Activated naive CD8-positive, alpha-beta T cell treated with anti-CD3 and anti-CD28 coated beads, Interleukin-2, amount 10 ng/mL, durations not matched to agents 7 days and 5 days (primary cell): ENCODE results near the gene COL11A2. TPM values are rescaled to one million over a fixed set of nuclear protein-coding genes. Genes with fewer than 3 reads are reported as not detected.
"Not testable (repeated sequence)": the region's sequence is repeated elsewhere in the genome, so short reads cannot be mapped to it uniquely, and the experiment has no call there.

Experiments
- ATAC-seq: fragments of 150-1000 bp; cut with Tn5 transposase; one replicate; pipeline ENCODE4 v1.10.0; 2021; ENCODE audit warnings: low read depth, moderate library complexity
- POLR2A ChIA-PET: fragments of 350-600 bp; sonication (Branson Sonifier 250); formaldehyde crosslinking; loops from one replicate; lab custom pipeline; 2021; ENCODE audit warnings: antibody characterized with exemption; lab: Charles Lee
- DNase-seq: peaks from one replicate; pipeline ENCODE4 v3.0.0; 2021
- H3K27ac Mint-ChIP-seq: one replicate; pipeline ENCODE4 v1.8.0; 2022; ENCODE audit warnings: mild to moderate bottlenecking, mixed read lengths
- H3K27me3 Mint-ChIP-seq: one replicate; pipeline ENCODE4 v1.8.0; 2022; ENCODE audit warnings: mild to moderate bottlenecking, moderate library complexity, mixed read lengths
- H3K36me3 Mint-ChIP-seq: one replicate; pipeline ENCODE4 v1.8.0; 2021; ENCODE audit warnings: mild to moderate bottlenecking, mixed read lengths
- H3K4me1 Mint-ChIP-seq: one replicate; pipeline ENCODE4 v1.8.0; 2021; ENCODE audit warnings: mixed read lengths
- H3K4me3 Mint-ChIP-seq: one replicate; pipeline ENCODE4 v1.8.0; 2022; ENCODE audit warnings: mild to moderate bottlenecking, moderate library complexity, mixed read lengths
- H3K9me3 Mint-ChIP-seq: one replicate; pipeline ENCODE4 v1.8.0; 2021; ENCODE audit warnings: mixed read lengths
- total RNA-seq, 2 experiments: library from RNA; stranded (reverse); gene quantifications; one replicate each; pipeline ENCODE4 v1.2.3, GENCODE V29; 2021

The COL11A2 gene
- total RNA-seq, 2 experiments from 2014 or later: 1.00 to 1.1 TPM

DNA sequence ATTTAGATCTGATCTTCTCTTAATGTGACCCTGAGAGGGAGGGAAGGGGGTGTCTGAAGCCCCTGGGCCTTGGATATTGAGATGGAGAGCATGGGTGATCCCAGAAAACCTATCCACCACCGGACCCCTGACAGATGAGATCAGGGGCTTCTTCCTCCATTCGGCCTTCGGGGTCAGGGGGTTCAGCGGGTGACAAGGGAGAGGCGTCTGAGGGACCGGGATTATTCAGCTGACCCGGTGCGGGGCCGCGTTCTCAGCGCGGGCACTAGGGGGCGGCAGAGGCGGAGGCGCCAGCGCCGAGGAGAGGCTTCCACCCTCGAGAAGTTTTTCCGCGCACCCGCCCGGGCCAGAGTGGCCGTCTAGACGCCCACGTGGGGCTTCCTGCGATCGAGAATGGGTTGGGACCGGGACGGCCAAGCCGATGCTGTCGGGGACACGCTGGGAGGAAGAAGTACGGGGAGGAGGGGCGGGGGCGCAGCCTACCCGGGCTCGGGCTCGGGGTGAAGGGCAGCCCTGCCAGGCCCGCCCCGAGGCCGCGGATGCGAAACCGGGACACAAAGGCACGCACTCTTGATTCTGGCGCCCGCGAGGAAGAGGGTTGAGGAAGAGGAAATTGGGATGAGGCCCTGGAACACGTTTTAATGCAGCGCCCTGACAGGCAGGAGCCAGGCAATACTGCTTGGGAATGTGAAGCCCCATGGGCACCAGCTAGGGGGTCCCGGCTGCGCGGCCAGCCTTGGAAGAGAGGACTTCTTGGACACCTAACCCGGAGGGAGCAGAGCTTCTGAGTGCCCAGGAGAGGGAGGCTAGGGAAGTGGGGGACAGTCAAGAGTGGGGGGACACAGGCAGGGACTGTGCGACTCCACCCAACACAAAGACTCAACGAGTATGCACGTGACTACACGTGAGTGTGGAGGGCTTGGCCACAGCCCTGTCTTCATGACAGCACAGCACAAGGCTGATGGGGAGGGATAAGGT lies 30.6 kb downstream of the COL11A2 start:
- no peaks in the 10 kb centered on the region for H3K36me3 Mint-ChIP-seq
- POLR2A ChIA-PET: interaction anchor here (0.9 to 1.6 kb wide), 2 partner anchors 47 to 87 kb away, joined by 4 to 7 read pairs; partner anchors contain the start of gene RING1
- peaks cover 4% of the 10 kb centered on the region for H3K4me1 Mint-ChIP-seq
- peaks cover 5% of the 10 kb centered on the region for H3K27me3 Mint-ChIP-seq
- peak; percentile 94 for ATAC-seq
- H3K4me3 Mint-ChIP-seq: peak overlapping the region; percentile 88
- no peaks in the 10 kb centered on the region for H3K9me3 Mint-ChIP-seq
- peak overlapping the region; percentile 83 for H3K27ac Mint-ChIP-seq
- peak; percentile 93 for DNase-seq

DNA sequence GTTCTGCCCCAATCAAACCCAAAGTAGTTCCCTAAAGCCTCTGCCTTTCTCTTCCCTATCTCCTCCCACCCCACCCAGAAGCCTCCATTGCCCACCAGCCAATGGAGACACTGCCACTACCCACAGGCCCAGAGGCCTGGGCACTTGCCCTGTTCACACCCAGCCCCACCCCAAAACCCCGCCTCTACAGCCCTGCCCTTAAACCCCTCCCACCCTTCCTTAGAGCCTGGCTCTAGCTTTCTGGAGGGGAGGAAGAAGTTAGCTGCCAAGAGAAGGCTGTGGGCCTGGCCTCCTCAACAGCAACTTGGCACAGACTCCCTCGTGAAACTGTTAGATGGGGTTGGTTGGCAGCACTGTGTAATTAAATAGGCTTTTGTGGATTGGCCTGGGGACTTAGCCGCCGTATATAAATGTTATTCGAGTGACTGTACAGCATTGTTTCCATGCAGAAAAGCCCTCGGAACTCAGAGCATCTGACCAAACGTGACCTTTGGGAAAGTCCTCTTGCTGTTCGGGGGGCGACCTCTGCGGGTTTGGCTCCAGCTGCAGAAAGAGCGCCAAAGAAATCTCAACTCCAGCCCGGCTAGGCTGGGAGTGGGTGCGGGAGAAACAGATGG lies 31.4 kb downstream of the COL11A2 start:
- DNase-seq: no peak
- H3K4me3 Mint-ChIP-seq: peak overlapping the region; percentile 88
- no peaks in the 10 kb centered on the region for H3K36me3 Mint-ChIP-seq
- no peak for ATAC-seq
- H3K27me3 Mint-ChIP-seq: peaks cover 5% of the 10 kb centered on the region
- peaks cover 4% of the 10 kb centered on the region for H3K4me1 Mint-ChIP-seq
- no peaks in the 10 kb centered on the region for H3K9me3 Mint-ChIP-seq
- POLR2A ChIA-PET: interaction anchor here (1.6 kb wide), 1 partner anchor 87 kb away, joined by 7 read pairs; no protein-coding TSS in a partner anchor
- H3K27ac Mint-ChIP-seq: peak overlapping the region; percentile 83

DNA sequence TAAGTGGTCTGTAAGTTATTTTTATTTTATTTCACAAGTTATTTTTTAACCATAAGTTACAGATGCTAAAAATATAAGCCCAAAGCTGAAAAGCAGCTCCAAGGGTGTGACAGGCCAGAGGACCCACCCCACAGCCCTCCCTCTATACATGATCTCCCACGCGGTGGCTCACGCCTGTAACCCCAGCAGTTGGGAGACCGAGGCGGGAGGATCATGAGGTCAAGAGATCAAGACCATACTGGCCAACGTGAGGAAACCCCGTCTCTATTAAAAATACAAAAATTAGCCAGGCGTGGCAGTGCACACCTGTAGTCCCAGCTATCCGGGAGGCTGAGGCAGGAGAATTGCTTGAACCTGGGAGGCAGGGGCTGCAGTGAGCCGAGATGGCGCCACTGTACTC lies 32.2 kb downstream of the COL11A2 start:
- Mint-ChIP-seq H3K27me3 (peaks cover 5% of the 10 kb centered on the region), H3K4me1 (peaks cover 4% of the 10 kb centered on the region), H3K4me3 (no peak overlapping the region), H3K27ac (no peak overlapping the region), H3K36me3 (no peaks in the 10 kb centered on the region), H3K9me3 (no peaks in the 10 kb centered on the region)
- DNase-seq (no peak), ATAC-seq (no peak)
- POLR2A ChIA-PET: interaction anchor here (1.5 kb wide), 1 partner anchor 38 kb away, joined by 3 read pairs; no protein-coding TSS in a partner anchor

DNA sequence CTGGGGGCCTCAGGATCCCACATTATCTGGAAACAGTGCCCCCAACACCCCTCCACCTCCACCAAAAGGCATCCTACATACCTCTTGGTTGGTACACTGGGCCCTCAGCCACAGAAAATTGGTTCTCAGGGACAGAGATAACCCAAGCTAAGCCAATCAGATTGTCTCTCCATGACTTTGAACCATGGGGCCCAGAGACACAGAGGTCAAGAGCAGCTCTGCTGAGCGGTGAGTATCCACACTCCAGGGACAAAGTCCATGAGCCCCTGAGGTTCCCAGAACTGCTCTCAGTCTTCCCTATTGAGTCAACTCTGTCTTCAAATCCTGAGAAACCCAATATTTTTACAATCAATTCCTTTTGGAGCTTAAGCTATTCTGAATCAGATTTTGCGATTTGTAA lies 35.3 kb downstream of the COL11A2 start:
- no peak overlapping the region for H3K27ac Mint-ChIP-seq
- H3K9me3 Mint-ChIP-seq: peaks cover 5% of the 10 kb centered on the region
- H3K27me3 Mint-ChIP-seq: peaks cover 11% of the 10 kb centered on the region
- peaks cover 4% of the 10 kb centered on the region for H3K4me1 Mint-ChIP-seq
- DNase-seq: no peak
- no peak overlapping the region for H3K4me3 Mint-ChIP-seq
- no peak for ATAC-seq
- POLR2A ChIA-PET: interaction anchor here (0.8 to 1.5 kb wide), 3 partner anchors 52 to 93 kb away, joined by 3 to 4 read pairs (median 3); no protein-coding TSS in a partner anchor
- no peaks in the 10 kb centered on the region for H3K36me3 Mint-ChIP-seq

DNA sequence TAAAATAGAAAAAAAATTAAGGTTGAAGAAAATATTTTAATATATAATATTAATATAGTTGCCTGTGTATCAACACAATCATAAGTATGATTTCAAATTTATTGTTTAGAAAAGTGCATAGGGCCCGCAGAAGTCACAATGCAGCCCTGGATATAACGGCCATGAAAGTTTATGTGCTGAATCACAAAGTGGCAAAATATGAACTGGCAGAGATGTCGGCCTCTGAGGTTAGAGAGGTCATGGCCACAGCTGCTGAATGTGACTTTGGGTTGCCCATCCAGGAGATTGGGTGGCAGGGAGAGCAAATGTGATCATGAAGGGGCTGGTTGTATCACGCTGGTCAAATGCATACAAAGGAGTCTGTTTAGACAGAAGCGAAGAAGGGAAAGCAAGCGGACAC lies 35.7 kb downstream of the COL11A2 start:
- Mint-ChIP-seq H3K9me3 (peaks cover 8% of the 10 kb centered on the region), H3K27me3 (peaks cover 15% of the 10 kb centered on the region), H3K4me3 (no peak overlapping the region), H3K27ac (no peak overlapping the region), H3K4me1 (peaks cover 4% of the 10 kb centered on the region), H3K36me3 (peaks cover 2% of the 10 kb centered on the region)
- POLR2A ChIA-PET: interaction anchor here (0.8 to 1.5 kb wide), 2 partner anchors 92 to 93 kb away, joined by 3 to 4 read pairs; no protein-coding TSS in a partner anchor
- ATAC-seq (no peak), DNase-seq (no peak)

DNA sequence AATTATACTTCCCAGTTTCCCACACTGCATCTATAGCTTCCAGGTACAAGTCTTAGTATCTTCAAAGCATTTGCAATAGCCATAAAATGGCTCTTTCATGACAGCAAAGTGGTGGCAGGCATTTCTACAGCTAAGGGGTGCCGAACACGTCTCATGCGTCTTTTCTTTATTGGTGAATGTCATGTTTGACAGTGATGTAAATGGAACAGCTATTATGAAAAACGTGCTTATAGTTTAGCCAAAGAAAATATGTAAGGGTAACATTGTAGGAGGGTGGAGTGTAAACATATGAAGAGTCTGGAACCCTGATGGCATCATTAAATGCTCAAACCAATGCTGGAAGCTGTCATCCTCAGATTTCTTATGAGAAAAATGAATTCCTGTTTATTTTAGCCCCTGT lies 37.9 kb downstream of the COL11A2 start:
- H3K27ac Mint-ChIP-seq: no peak overlapping the region
- H3K36me3 Mint-ChIP-seq: peaks cover 2% of the 10 kb centered on the region
- POLR2A ChIA-PET: interaction anchor here (1.5 kb wide), 1 partner anchor 53 kb away, joined by 3 read pairs; the partner anchor contains the start of gene RING1
- DNase-seq (no peak), ATAC-seq (no peak)
- H3K9me3 Mint-ChIP-seq: peaks cover 8% of the 10 kb centered on the region
- H3K4me3 Mint-ChIP-seq: no peak overlapping the region
- peaks cover 24% of the 10 kb centered on the region for H3K27me3 Mint-ChIP-seq
- H3K4me1 Mint-ChIP-seq: no peaks in the 10 kb centered on the region

DNA sequence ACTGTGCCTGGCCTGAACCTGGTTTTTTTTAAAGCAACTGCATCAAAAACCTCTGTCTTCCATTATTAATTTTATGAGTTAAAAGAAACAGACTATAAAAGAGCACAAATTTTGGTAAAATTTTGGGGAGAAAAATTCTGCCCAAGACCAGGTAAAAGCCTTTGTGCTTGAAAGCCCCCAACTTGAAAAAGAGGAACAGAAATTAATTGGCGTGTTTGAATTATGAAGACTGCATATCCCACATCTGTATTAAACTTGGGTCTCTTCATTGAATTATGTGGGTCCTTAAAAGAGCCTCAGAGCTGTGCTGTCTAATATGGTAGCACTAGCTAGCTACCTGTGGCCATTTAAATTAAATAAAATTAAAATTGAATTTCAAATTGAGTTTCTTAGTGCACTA lies 41.2 kb downstream of the COL11A2 start:
- peaks cover 33% of the 10 kb centered on the region for H3K27me3 Mint-ChIP-seq
- POLR2A ChIA-PET: no interaction called here
- H3K27ac Mint-ChIP-seq: no peak overlapping the region
- peaks cover 8% of the 10 kb centered on the region for H3K9me3 Mint-ChIP-seq
- no peak overlapping the region for H3K4me3 Mint-ChIP-seq
- DNase-seq: no peak
- no peak for ATAC-seq
- no peaks in the 10 kb centered on the region for H3K4me1 Mint-ChIP-seq
- H3K36me3 Mint-ChIP-seq: peaks cover 2% of the 10 kb centered on the region

DNA sequence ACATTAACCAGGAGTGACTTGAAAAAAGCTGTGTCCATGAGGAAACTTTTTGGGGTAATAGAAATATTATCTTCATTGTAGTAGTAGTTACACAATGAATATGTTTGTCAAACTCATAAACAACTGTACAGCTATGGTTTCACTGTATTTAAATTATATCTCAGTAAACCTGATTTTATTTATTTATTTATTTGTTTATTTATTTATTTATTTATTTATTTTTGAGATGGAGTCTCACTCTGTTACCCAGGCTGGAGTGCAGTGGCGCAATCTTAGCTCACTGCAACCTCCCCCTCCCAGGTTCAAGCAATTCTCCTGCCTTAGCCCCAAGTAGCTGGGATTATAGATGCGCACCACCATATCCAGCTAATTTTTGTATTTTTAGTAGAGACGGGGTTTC lies 41.7 kb downstream of the COL11A2 start:
- ATAC-seq, H3K36me3 Mint-ChIP-seq, H3K4me1 Mint-ChIP-seq, POLR2A ChIA-PET, H3K9me3 Mint-ChIP-seq, DNase-seq, H3K4me3 Mint-ChIP-seq, H3K27ac Mint-ChIP-seq: not testable (repeated sequence)
- peaks cover 33% of the 10 kb centered on the region for H3K27me3 Mint-ChIP-seq

DNA sequence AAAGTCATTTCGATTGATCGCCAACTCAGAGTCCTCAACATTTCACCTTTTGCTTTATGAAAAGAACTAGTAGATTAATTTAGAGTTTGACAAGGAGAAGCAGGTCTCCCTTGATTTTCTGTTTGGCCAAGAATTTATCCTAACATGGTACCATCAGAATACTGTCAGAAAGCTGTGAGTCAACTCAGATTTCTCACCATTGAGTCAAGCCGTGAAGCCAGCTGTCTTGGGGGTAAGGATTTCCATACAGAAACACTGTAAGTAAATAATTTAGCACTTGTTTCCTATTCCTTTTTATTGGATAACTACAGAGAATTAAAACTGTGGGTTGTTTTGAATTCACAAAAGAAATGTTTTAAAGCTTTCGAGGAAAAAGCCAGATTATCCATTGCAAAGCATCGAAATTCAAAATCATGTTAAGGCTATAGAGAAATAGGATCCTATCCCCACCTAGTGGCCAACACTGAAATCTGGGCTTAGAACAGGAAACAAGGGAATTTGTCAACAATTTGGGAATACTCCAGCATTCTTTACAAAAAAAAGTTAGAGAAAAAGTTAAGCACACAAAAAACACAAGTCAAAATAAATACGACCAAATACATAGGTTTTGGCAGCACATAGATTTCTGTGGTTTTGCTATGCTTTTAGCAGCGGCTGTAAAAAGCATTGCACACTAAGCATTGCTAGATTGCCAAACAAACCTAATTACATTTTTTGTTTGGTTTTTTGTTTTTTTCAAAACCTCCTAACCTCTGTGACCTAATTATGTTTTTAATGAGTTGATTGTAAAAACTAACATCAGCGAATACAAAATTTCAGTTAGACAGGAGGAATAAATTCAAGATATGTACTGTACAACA lies 44.2 kb downstream of the COL11A2 start:
- DNase-seq: no peak
- Mint-ChIP-seq H3K4me3 (no peak overlapping the region), H3K9me3 (peaks cover 8% of the 10 kb centered on the region), H3K27ac (no peak overlapping the region), H3K36me3 (peaks cover 2% of the 10 kb centered on the region), H3K27me3 (peaks cover 30% of the 10 kb centered on the region), H3K4me1 (peaks cover 4% of the 10 kb centered on the region)
- POLR2A ChIA-PET: no interaction called here
- ATAC-seq: no peak

DNA sequence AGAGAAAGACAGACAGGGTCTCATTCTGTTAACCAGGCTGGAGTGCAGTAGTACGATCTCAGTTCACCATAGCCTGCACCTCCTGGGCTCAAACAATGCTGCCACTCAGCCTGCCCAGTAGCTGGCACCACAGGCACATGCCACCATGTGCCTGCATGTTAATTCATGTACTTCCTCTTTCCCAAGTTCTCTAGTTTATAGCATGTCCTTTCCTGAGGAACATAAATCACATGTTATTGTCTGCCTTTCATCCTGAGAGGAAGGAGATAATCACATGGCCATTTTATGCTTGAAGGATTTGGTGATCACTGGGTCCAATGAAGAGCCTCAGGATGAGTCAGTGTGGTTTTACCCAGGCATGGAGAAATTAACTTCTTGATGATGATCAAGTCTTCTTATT lies 47.9 kb downstream of the COL11A2 start:
- ATAC-seq: no peak
- DNase-seq: no peak
- no peak overlapping the region for H3K4me3 Mint-ChIP-seq
- H3K4me1 Mint-ChIP-seq: peaks cover 4% of the 10 kb centered on the region
- no peaks in the 10 kb centered on the region for H3K9me3 Mint-ChIP-seq
- no peaks in the 10 kb centered on the region for H3K36me3 Mint-ChIP-seq
- peaks cover 43% of the 10 kb centered on the region for H3K27me3 Mint-ChIP-seq
- POLR2A ChIA-PET: no interaction called here
- H3K27ac Mint-ChIP-seq: no peak overlapping the region

DNA sequence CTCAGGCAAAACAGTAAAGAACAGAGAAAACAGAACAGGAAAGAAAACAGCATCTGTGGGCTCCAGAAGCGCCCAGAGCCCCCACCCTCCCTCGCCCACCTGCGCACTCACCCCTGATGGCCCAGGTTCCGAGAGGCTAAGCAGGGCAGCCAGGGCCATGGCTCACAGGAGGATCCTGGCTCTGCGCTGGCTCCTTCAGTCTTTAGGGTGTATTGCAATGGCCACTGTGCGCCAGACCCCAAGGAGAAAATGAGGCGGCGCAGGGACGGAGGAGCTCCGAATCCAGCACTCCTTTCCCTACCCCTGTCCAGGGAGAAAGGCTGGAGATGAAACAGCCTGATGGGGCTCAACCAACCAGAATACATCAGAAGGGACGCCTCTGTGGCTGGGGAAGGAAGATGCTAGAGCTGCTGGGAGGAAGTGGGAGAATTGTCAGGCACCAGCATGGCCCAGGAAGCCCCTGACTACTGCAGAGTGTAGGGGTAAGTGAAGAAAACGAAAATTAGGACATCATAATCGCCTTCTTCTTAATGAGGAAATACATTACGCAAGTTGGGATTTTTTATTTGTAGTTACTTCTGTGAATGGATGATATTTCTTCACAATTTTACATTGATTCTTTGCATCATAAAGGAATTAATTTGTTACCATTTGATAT lies 49.0 kb downstream of the COL11A2 start:
- Mint-ChIP-seq H3K27me3 (peaks cover 42% of the 10 kb centered on the region), H3K4me1 (peaks cover 4% of the 10 kb centered on the region), H3K27ac (no peak overlapping the region), H3K9me3 (no peaks in the 10 kb centered on the region), H3K4me3 (no peak overlapping the region), H3K36me3 (no peaks in the 10 kb centered on the region)
- ATAC-seq: no peak
- DNase-seq: no peak
- POLR2A ChIA-PET: no interaction called here

DNA sequence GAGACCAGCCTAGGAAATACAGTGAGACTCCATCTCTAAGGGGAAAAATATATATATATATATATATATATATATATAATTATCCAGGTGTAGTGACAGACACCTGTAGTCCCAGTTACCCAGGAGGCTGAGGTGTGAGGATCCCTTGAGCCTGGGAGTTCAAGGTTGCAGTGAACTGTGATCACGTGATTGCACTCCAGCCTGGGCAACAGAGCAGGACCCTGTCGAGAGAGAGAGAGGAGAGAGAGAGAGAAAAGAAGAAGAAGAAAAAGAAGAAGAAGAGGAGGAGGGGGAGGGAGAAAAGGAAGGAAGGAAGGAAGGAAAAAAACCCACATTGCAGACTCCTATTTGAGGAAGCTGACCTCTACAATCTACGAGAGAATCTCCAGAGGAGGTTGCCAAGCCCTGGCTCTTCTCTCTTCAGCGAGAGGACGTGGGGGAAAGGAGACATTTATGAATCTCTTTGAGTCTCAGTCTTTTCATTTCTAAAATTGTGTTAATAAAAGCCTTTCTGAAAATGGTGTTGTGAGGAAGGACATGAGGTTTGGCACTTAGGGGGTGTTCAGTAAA lies 49.7 kb downstream of the COL11A2 start:
- no peaks in the 10 kb centered on the region for H3K36me3 Mint-ChIP-seq
- no peaks in the 10 kb centered on the region for H3K9me3 Mint-ChIP-seq
- ATAC-seq (no peak), DNase-seq (no peak)
- POLR2A ChIA-PET: no interaction called here
- H3K27ac Mint-ChIP-seq: no peak overlapping the region
- no peak overlapping the region for H3K4me3 Mint-ChIP-seq
- peaks cover 4% of the 10 kb centered on the region for H3K4me1 Mint-ChIP-seq
- H3K27me3 Mint-ChIP-seq: peaks cover 39% of the 10 kb centered on the region
